MM.1S (cell line): Measurements from ENCODE around the gene KCNQ1.

Experiments used
- DNase-seq: peaks from one replicate; pipeline ENCODE4 v3.0.0-alpha.2; 2015
- H2AFZ ChIP-seq: fragments of 300-600 bp; sonication (generic); 2 replicates; pipeline ENCODE4 v1.6.0; 2016; ENCODE audit warnings: antibody characterized with exemption, low read length
- H3F3A ChIP-seq: fragments of 300-600 bp; sonication (generic); 2 replicates; pipeline ENCODE4 v1.6.1; 2016; ENCODE audit warnings: mild to moderate bottlenecking, antibody characterized with exemption, low read length, moderate library complexity, mixed read lengths; ENCODE audit not compliant: insufficient read depth
- H3K27ac ChIP-seq: fragments of 300-600 bp; sonication (generic); 2 replicates; pipeline ENCODE4 v1.5.1; 2016; ENCODE audit warnings: mild to moderate bottlenecking, low read length
- H3K27me3 ChIP-seq: fragments of 300-600 bp; sonication (generic); replicated peaks from 2 replicates; pipeline ENCODE4 v1.6.0; 2016; ENCODE audit warnings: low read length; ENCODE audit not compliant: insufficient read depth
- H3K36me3 ChIP-seq: fragments of 300-600 bp; sonication (generic); replicated peaks from 2 replicates; pipeline ENCODE4 v1.6.1; 2016; ENCODE audit warnings: mild to moderate bottlenecking, low read length, mixed read lengths; ENCODE audit not compliant: insufficient read depth
- H3K4me1 ChIP-seq: fragments of 300-600 bp; sonication (generic); 2 replicates; pipeline ENCODE4 v1.6.1; 2016; ENCODE audit warnings: low read length, mixed read lengths
- H3K4me2 ChIP-seq: fragments of 300-600 bp; sonication (generic); 2 replicates; pipeline ENCODE4 v1.6.0; 2016; ENCODE audit warnings: low read depth, low read length
- H3K4me3 ChIP-seq: fragments of 300-600 bp; sonication (generic); 2 replicates; pipeline ENCODE4 v1.5.1; 2016; ENCODE audit warnings: low read length, mixed read lengths
- H3K79me2 ChIP-seq: fragments of 300-600 bp; sonication (generic); 2 replicates; pipeline ENCODE4 v1.6.1; 2016; ENCODE audit warnings: mixed run types, low read length, mixed read lengths
- H3K9ac ChIP-seq: fragments of 300-600 bp; sonication (generic); 2 replicates; pipeline ENCODE4 v1.6.1; 2016; ENCODE audit warnings: low read length, mixed read lengths
- H3K9me2 ChIP-seq: fragments of 300-600 bp; sonication (generic); replicated peaks from 2 replicates; pipeline ENCODE4 v1.6.1; 2016; ENCODE audit warnings: mild to moderate bottlenecking, low read length, mixed read lengths; ENCODE audit not compliant: insufficient read depth
- H3K9me3 ChIP-seq: fragments of 300-600 bp; sonication (generic); replicated peaks from 2 replicates; pipeline ENCODE4 v1.6.1; 2016; ENCODE audit warnings: mild to moderate bottlenecking, low read length, mixed read lengths; ENCODE audit not compliant: insufficient read depth
- H4K20me1 ChIP-seq: fragments of 300-600 bp; sonication (generic); 2 replicates; pipeline ENCODE4 v1.6.1; 2016; ENCODE audit warnings: mild to moderate bottlenecking, low read length, moderate library complexity, mixed read lengths; ENCODE audit not compliant: insufficient read depth
- CTCF ChIP-seq: fragments of 300-600 bp; sonication (generic); IDR thresholded peaks from 2 replicates; pipeline ENCODE4 v1.5.1; 2016; ENCODE audit warnings: antibody characterized with exemption, low read length, mixed read lengths
- EZH2 ChIP-seq: fragments of 300-600 bp; sonication (generic); optimal IDR thresholded peaks from 2 replicates; pipeline ENCODE3; 2017; ENCODE audit warnings: low read depth, mild to moderate bottlenecking, antibody characterized with exemption, low read length, mixed read lengths
- EZH2phosphoT487 ChIP-seq: fragments of 300-600 bp; sonication (generic); IDR thresholded peaks from 2 replicates; pipeline ENCODE4 v1.6.1; 2018; ENCODE audit warnings: antibody characterized with exemption, low read length

Gene KCNQ1

GRCh38 chr11:2834503-2835273 is 389.9 kb downstream of the KCNQ1 start:
- H3K9me2 ChIP-seq, result no peaks in the 10 kb centered on the region
- no peak for DNase-seq
- TF ChIP-seq CTCF (no peak), EZH2phosphoT487 (no peak), EZH2 (no peak)
- H2AFZ ChIP-seq, result no peak overlapping the region
- H3K4me3 ChIP-seq, result no peak overlapping the region
- H3K9ac ChIP-seq, result no peak overlapping the region
- H4K20me1 ChIP-seq, result no peaks in the 10 kb centered on the region
- H3K4me1 ChIP-seq, result no peaks in the 10 kb centered on the region
- no peak overlapping the region for H3K27ac ChIP-seq
- H3F3A ChIP-seq, result no peaks in the 10 kb centered on the region
- H3K9me3 ChIP-seq, result no peaks in the 10 kb centered on the region
- H3K4me2 ChIP-seq, result no peak overlapping the region
- no peaks in the 10 kb centered on the region for H3K27me3 ChIP-seq
- H3K79me2 ChIP-seq, result no peaks in the 10 kb centered on the region
- H3K36me3 ChIP-seq, result no peaks in the 10 kb centered on the region

GRCh38 chr11:2835296-2835695 is 390.5 kb downstream of the KCNQ1 start:
- no peak overlapping the region for H3K4me2 ChIP-seq
- no peak overlapping the region for H3K4me3 ChIP-seq
- TF ChIP-seq EZH2phosphoT487 (no peak), EZH2 (no peak), CTCF (no peak)
- no peaks in the 10 kb centered on the region for H3K27me3 ChIP-seq
- H3K4me1 ChIP-seq, result no peaks in the 10 kb centered on the region
- no peaks in the 10 kb centered on the region for H3F3A ChIP-seq
- DNase-seq, result no peak
- no peak overlapping the region for H3K9ac ChIP-seq
- no peaks in the 10 kb centered on the region for H3K36me3 ChIP-seq
- no peak overlapping the region for H3K27ac ChIP-seq
- H3K9me3 ChIP-seq, result no peaks in the 10 kb centered on the region
- H3K9me2 ChIP-seq, result no peaks in the 10 kb centered on the region
- no peaks in the 10 kb centered on the region for H4K20me1 ChIP-seq
- H3K79me2 ChIP-seq, result no peaks in the 10 kb centered on the region
- no peak overlapping the region for H2AFZ ChIP-seq

- Histone ChIP-seq H3K4me3 (no peak overlapping the region), H4K20me1 (no peaks in the 10 kb centered on the region), H3K4me1 (no peaks in the 10 kb centered on the region), H3K4me2 (no peak overlapping the region), H3K9me2 (no peaks in the 10 kb centered on the region), H3K27me3 (no peaks in the 10 kb centered on the region), H3F3A (no peaks in the 10 kb centered on the region), H3K9ac (no peak overlapping the region), H3K79me2 (no peaks in the 10 kb centered on the region), H3K9me3 (no peaks in the 10 kb centered on the region), H2AFZ (no peak overlapping the region), H3K36me3 (no peaks in the 10 kb centered on the region), H3K27ac (no peak overlapping the region)
- DNase-seq, result no peak
- TF ChIP-seq EZH2 (no peak), CTCF (no peak), EZH2phosphoT487 (no peak)
Measured at GRCh38 chr11:2835751-2836150, 390.9 kb downstream of the KCNQ1 start.
